ENCODE results near the gene SEPTIN10. TPM values are rescaled to one million over a fixed set of nuclear protein-coding genes. Genes with fewer than 3 reads are reported as not detected.

The SEPTIN10 gene
- total and polyA plus RNA-seq, 4 donors, result 51.6 to 82.6 (median 69.6) TPM

- Histone ChIP-seq H3K4me3 (ENCODE audit: low read depth, low read length) (no peak overlapping the region), H3K27me3 (ENCODE audit: control insufficient read depth, insufficient read depth, low read length) (no peaks in the 10 kb centered on the region), H3K36me3 (ENCODE audit: control insufficient read depth, insufficient read depth, low read length) (no peaks in the 10 kb centered on the region), H3K9me3 (ENCODE audit: control insufficient read depth, insufficient read depth, low read length) (no peaks in the 10 kb centered on the region), H3K4me1 (ENCODE audit: control insufficient read depth, insufficient read depth, low read length) (peaks cover 3% of the 10 kb centered on the region), H3K27ac (ENCODE audit: low read depth, low read length) (no peak overlapping the region)
- DNase-seq (ENCODE audit: low read depth in 4 of 6, low spot score in 6 of 6), result no peak
- 92% methylated on average over 5 of the region's 6 CpGs for WGBS (ENCODE audit: insufficient coverage)
Measured at GRCh38 chr2:109535217-109535946, 78.4 kb downstream of the SEPTIN10 start.

GRCh38 chr2:109533823-109534222 lies 79.9 kb downstream of the SEPTIN10 start:
- peaks cover 12% of the 10 kb centered on the region for H3K4me1 ChIP-seq (ENCODE audit: control insufficient read depth, insufficient read depth, low read length)
- H3K9me3 ChIP-seq (ENCODE audit: control insufficient read depth, insufficient read depth, low read length), result no peaks in the 10 kb centered on the region
- DNase-seq (ENCODE audit: low read depth in 4 of 6, low spot score in 6 of 6), result no peak
- no peaks in the 10 kb centered on the region for H3K36me3 ChIP-seq (ENCODE audit: control insufficient read depth, insufficient read depth, low read length)
- no peak overlapping the region for H3K4me3 ChIP-seq (ENCODE audit: low read depth, low read length)
- 78% methylated on average over 6 of the region's 7 CpGs for WGBS (ENCODE audit: insufficient coverage)
- no peak overlapping the region for H3K27ac ChIP-seq (ENCODE audit: low read depth, low read length)
- H3K27me3 ChIP-seq (ENCODE audit: control insufficient read depth, insufficient read depth, low read length), result no peaks in the 10 kb centered on the region

GRCh38 chr2:109532728-109533076 lies 81.1 kb downstream of the SEPTIN10 start:
- Histone ChIP-seq H3K4me3 (ENCODE audit: low read depth, low read length) (no peak overlapping the region), H3K27me3 (ENCODE audit: control insufficient read depth, insufficient read depth, low read length) (no peaks in the 10 kb centered on the region), H3K36me3 (ENCODE audit: control insufficient read depth, insufficient read depth, low read length) (no peaks in the 10 kb centered on the region), H3K9me3 (ENCODE audit: control insufficient read depth, insufficient read depth, low read length) (no peaks in the 10 kb centered on the region), H3K4me1 (ENCODE audit: control insufficient read depth, insufficient read depth, low read length) (peaks cover 12% of the 10 kb centered on the region), H3K27ac (ENCODE audit: low read depth, low read length) (no peak overlapping the region)
- no peak for DNase-seq (ENCODE audit: low read depth in 4 of 6, low spot score in 6 of 6)
- WGBS (ENCODE audit: insufficient coverage), result 83% methylated on average over 4 of the region's 5 CpGs

- Histone ChIP-seq H3K27ac (ENCODE audit: low read depth, low read length) (no peak overlapping the region), H3K9me3 (ENCODE audit: control insufficient read depth, insufficient read depth, low read length) (no peaks in the 10 kb centered on the region), H3K27me3 (ENCODE audit: control insufficient read depth, insufficient read depth, low read length) (peaks cover under 1% of the 10 kb centered on the region), H3K4me3 (ENCODE audit: low read depth, low read length) (no peak overlapping the region), H3K4me1 (ENCODE audit: control insufficient read depth, insufficient read depth, low read length) (peaks cover 12% of the 10 kb centered on the region), H3K36me3 (ENCODE audit: control insufficient read depth, insufficient read depth, low read length) (no peaks in the 10 kb centered on the region)
- no peak for DNase-seq (ENCODE audit: low read depth in 4 of 6, low spot score in 6 of 6)
- WGBS (ENCODE audit: insufficient coverage), result 92% methylated on average over 7 of the region's 10 CpGs
Measured at GRCh38 chr2:109531896-109532727, 81.7 kb downstream of the SEPTIN10 start.

GRCh38 chr2:109531221-109531620 lies 82.5 kb downstream of the SEPTIN10 start:
- WGBS (ENCODE audit: insufficient coverage), result 91% methylated on average over 3 of the region's 5 CpGs
- Histone ChIP-seq H3K27me3 (ENCODE audit: control insufficient read depth, insufficient read depth, low read length) (peaks cover 2% of the 10 kb centered on the region), H3K36me3 (ENCODE audit: control insufficient read depth, insufficient read depth, low read length) (no peaks in the 10 kb centered on the region), H3K4me1 (ENCODE audit: control insufficient read depth, insufficient read depth, low read length) (peaks cover 12% of the 10 kb centered on the region), H3K4me3 (ENCODE audit: low read depth, low read length) (no peak overlapping the region), H3K9me3 (ENCODE audit: control insufficient read depth, insufficient read depth, low read length) (no peaks in the 10 kb centered on the region), H3K27ac (ENCODE audit: low read depth, low read length) (no peak overlapping the region)
- no peak for DNase-seq (ENCODE audit: low read depth in 4 of 6, low spot score in 6 of 6)

- WGBS (ENCODE audit: insufficient coverage), result 84% methylated on average over 2 of the region's 6 CpGs
- H3K4me3 ChIP-seq (ENCODE audit: low read depth, low read length), result no peak overlapping the region
Measured at GRCh38 chr2:109530712-109531111, 83.1 kb downstream of the SEPTIN10 start.

GRCh38 chr2:109529532-109530449 lies 84.0 kb downstream of the SEPTIN10 start:
- Histone ChIP-seq H3K4me1 (ENCODE audit: control insufficient read depth, insufficient read depth, low read length) (peaks cover 12% of the 10 kb centered on the region), H3K27me3 (ENCODE audit: control insufficient read depth, insufficient read depth, low read length) (peaks cover 2% of the 10 kb centered on the region), H3K27ac (ENCODE audit: low read depth, low read length) (no peak overlapping the region), H3K4me3 (ENCODE audit: low read depth, low read length) (no peak overlapping the region), H3K9me3 (ENCODE audit: control insufficient read depth, insufficient read depth, low read length) (no peaks in the 10 kb centered on the region), H3K36me3 (ENCODE audit: control insufficient read depth, insufficient read depth, low read length) (no peaks in the 10 kb centered on the region)
- DNase-seq (ENCODE audit: low read depth in 4 of 6, low spot score in 6 of 6), result no peak
- 84% methylated on average over 11 of the region's 16 CpGs for WGBS (ENCODE audit: insufficient coverage)

More at GRCh38 chr2:109530712-109531111, 83.1 kb downstream of the SEPTIN10 start:
- DNase-seq (ENCODE audit: low read depth in 4 of 6, low spot score in 6 of 6), result no peak
- Histone ChIP-seq H3K27ac (ENCODE audit: low read depth, low read length) (no peak overlapping the region), H3K27me3 (ENCODE audit: control insufficient read depth, insufficient read depth, low read length) (peaks cover 2% of the 10 kb centered on the region), H3K4me1 (ENCODE audit: control insufficient read depth, insufficient read depth, low read length) (peaks cover 12% of the 10 kb centered on the region), H3K9me3 (ENCODE audit: control insufficient read depth, insufficient read depth, low read length) (no peaks in the 10 kb centered on the region), H3K36me3 (ENCODE audit: control insufficient read depth, insufficient read depth, low read length) (no peaks in the 10 kb centered on the region)

GRCh38 chr2:109528811-109529501 lies 84.8 kb downstream of the SEPTIN10 start:
- WGBS (ENCODE audit: insufficient coverage), result 92% methylated on average over 21 of the region's 21 CpGs
- Histone ChIP-seq H3K36me3 (ENCODE audit: control insufficient read depth, insufficient read depth, low read length) (no peaks in the 10 kb centered on the region), H3K4me1 (ENCODE audit: control insufficient read depth, insufficient read depth, low read length) (peaks cover 12% of the 10 kb centered on the region), H3K4me3 (ENCODE audit: low read depth, low read length) (no peak overlapping the region), H3K27me3 (ENCODE audit: control insufficient read depth, insufficient read depth, low read length) (peaks cover 2% of the 10 kb centered on the region), H3K27ac (ENCODE audit: low read depth, low read length) (no peak overlapping the region), H3K9me3 (ENCODE audit: control insufficient read depth, insufficient read depth, low read length) (no peaks in the 10 kb centered on the region)
- DNase-seq (ENCODE audit: low read depth in 4 of 6, low spot score in 6 of 6), result no peak
